NOMO-1 treated with DMSO at 0.1 percent for 48 hours (cell line): ENCODE results near the gene ZNF407.
A peak's percentile ranks its signal among the peaks of the same experiment; 100 is the strongest.

ENCODE experiments used
- DNase-seq: peaks from one replicate; lab custom pipeline; 2025; ENCODE audit not compliant: unreplicated experiment; lab: John Stamatoyannopoulos, UW

ZNF407 gene

GRCh38 chr18:74784752-74785151, 187.1 kb downstream of the ZNF407 start:
- no peak for DNase-seq

- no peak for DNase-seq
These were observed 188.0 kb downstream of the ZNF407 start for GRCh38 chr18:74785632-74786031.

- DNase-seq = no peak
These were observed 191.0 kb downstream of the ZNF407 start for GRCh38 chr18:74788657-74789056.

GRCh38 chr18:74789078-74789477, 191.4 kb downstream of the ZNF407 start:
- no peak for DNase-seq

GRCh38 chr18:74790451-74790850, 192.8 kb downstream of the ZNF407 start:
- DNase-seq = no peak

- no peak for DNase-seq
These were observed 194.0 kb downstream of the ZNF407 start for GRCh38 chr18:74791501-74792194.

GRCh38 chr18:74793746-74794145, 196.1 kb downstream of the ZNF407 start:
- no peak for DNase-seq

GRCh38 chr18:74795751-74796150, 198.1 kb downstream of the ZNF407 start:
- DNase-seq = no peak

GRCh38 chr18:74796211-74796610, 198.5 kb downstream of the ZNF407 start:
- no peak for DNase-seq

- DNase-seq = no peak
These were observed 199.3 kb downstream of the ZNF407 start for GRCh38 chr18:74796841-74797576.

GRCh38 chr18:74797577-74798151, 200.0 kb downstream of the ZNF407 start:
- DNase-seq = no peak

- no peak for DNase-seq
These were observed 201.9 kb downstream of the ZNF407 start for GRCh38 chr18:74799542-74799941.

GRCh38 chr18:74800098-74800497, 202.4 kb downstream of the ZNF407 start:
- DNase-seq = no peak

- DNase-seq = no peak
These were observed 205.4 kb downstream of the ZNF407 start for GRCh38 chr18:74803117-74803516.

- no peak for DNase-seq
These were observed 206.1 kb downstream of the ZNF407 start for GRCh38 chr18:74803769-74804168.

- no peak for DNase-seq
These were observed 207.0 kb downstream of the ZNF407 start for GRCh38 chr18:74804677-74805076.

- DNase-seq = no peak
These were observed 208.4 kb downstream of the ZNF407 start for GRCh38 chr18:74806073-74806472.

- DNase-seq = peak; percentile 69
These were observed 209.2 kb downstream of the ZNF407 start for GRCh38 chr18:74806700-74807416.

- no peak for DNase-seq
These were observed 219.9 kb downstream of the ZNF407 start for GRCh38 chr18:74817576-74817975.

GRCh38 chr18:74818516-74819175, 221.0 kb downstream of the ZNF407 start:
- no peak for DNase-seq

- DNase-seq = no peak
These were observed 221.9 kb downstream of the ZNF407 start for GRCh38 chr18:74819433-74820059.
